NCI-H1436 treated with DMSO at 0.1 percent for 48 hours (cell line): ENCODE data around the gene GGCX.
"Not testable (repeated sequence)": the region's sequence is repeated elsewhere in the genome, so short reads cannot be mapped to it uniquely, and the experiment has no call there.

Source experiments
- DNase-seq: peaks from one replicate; lab custom pipeline; 2025; lab: John Stamatoyannopoulos, UW

GGCX gene

DNA sequence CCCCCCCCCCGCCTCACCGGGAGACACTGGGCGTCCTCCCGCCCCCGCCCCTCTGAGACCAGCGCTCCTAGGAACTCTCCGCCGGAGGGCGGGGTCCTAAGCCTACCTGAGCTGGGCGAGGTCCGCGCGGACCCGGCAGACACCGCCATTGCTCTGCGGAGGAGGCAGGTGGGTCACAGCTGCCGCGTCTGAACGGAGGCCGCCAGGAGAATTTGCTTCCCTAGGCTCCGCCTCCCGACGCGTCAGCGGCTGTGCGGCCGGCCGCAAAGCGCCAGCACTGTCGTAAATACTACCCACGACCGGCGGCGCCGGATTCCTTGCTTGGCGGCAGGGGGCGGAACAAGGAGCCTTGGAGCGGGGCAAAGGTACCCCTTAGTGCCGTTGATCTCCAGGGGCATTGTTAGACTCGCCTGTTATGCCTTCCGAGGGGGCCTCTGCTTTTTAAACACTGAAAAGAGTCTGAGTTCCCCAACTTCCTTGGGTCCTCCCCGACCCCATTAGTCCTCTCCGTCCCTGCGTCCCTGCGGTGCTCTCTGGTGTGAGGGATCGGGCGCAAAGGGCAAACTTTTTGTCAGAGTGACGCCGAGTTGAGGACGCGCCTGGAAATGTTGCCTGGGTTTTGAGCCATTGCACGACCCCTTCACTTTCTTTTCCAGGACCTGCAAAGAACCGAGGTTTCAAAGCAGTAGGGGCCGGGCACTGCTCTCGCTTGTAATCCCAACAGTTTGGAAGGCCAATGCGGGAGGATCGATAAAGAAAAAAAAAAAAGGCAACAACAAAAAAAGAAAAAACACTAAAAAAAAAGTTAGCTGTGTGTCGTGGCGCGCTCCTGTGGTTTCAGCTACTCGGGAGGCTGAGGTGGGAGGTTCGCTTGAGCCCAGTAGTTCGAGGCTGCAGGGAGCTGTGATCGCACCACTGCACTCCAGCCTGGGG is at the start of gene GGCX:
Gene GGCX, minus strand, starts transcription at position 214 of the 933 bp plus-strand sequence. Its CDS starts 65 bp downstream, at position 149.
- peak; percentile 80 for DNase-seq

GRCh38 chr2:85607268-85608215 is 46.2 kb upstream of the GGCX start:
- no peak for DNase-seq

- no peak for DNase-seq
Measured at GRCh38 chr2:85606116-85606455, 44.8 kb upstream of the GGCX start.

DNA sequence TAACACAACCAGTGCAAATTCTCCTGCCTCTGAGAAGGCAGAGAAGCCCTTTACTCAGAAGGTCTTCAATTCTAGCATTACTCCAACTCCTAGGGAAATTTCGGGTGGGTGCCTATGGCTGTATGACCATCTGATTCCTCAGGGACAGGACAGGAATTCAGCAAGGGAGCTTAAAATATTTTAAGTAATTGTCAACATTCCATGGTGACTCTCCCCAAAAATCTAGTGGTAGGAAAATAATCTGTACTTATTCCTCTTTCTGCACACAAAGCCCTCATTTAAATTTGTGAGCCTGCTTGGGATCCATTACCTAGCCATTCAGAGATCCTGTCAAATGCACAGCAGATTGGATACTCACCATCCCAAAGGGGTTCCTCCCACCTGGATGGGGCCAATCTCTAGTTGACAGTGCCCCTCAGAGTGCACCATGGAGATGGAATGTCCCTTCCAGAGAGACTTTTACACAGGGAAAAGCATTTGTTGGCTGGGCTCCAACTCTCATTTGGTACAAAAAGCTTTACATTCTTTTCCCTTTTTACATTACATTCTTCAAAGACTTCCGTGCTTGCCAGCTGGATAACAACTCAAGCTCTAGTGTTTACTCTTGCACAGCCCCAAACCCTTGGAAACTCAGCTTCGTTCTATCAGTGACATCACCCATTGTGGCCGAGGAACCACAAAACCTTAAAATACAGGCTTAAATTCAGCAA is 44.3 kb upstream of the GGCX start:
- no peak for DNase-seq

DNA sequence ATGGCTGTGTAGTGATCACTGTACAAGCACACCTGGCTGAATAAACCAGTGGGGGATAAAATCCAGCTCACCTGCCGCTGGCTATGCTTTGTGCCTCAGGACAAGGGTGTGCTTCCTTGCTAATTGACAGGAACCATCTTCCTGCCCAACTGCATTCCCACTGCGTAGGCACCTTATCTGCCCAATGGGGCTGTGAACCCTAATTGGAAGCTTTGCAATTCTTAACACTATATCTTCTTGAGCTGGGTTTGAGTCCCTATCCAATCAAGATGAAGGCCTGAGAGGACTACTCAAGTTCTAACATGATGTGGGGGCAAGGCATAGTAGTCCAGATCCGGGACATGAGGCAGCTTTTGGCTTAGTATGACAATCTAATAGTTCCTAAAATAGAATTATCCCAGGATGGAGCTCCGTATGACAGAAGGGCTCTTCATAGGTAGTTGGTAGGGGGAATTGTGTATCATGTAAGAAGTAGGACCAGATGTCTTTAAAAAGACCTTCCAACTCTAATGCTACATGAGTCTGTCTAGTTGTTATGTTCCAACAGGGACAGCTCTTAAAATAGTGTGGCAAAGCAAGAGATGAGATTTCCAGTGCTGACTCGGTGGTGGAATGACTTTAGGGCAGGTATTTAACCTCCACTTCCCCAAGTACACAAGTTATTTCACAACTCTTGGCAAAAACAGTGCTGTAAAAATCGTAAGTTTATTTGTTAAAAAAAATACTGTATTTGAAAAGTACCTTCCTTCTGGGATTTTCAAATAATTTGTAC is 43.5 kb upstream of the GGCX start:
- no peak for DNase-seq

DNA sequence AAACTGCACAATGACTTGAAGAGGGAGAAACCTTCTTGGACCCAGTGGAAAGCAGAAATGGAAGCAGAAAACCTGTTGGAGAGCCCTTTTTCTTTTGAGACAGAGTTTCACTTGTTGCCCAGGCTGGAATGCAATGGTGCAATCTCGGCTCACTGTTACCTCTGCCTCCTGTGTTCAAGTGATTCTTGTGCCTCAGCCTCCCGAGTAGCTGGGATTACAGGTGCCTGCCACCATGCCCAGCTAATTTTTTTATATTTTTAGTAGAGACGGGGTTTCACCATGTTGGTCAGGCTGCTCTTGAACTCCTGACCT is 42.8 kb upstream of the GGCX start:
- DNase-seq, result not testable (repeated sequence)

GRCh38 chr2:85602476-85603234 is 41.4 kb upstream of the GGCX start, which contains the start of gene TMEM150A:
Gene TMEM150A (minus strand): TSS chr2:85602698. CDS start chr2:85601948, 750 bp downstream.
- DNase-seq, result no peak

DNA sequence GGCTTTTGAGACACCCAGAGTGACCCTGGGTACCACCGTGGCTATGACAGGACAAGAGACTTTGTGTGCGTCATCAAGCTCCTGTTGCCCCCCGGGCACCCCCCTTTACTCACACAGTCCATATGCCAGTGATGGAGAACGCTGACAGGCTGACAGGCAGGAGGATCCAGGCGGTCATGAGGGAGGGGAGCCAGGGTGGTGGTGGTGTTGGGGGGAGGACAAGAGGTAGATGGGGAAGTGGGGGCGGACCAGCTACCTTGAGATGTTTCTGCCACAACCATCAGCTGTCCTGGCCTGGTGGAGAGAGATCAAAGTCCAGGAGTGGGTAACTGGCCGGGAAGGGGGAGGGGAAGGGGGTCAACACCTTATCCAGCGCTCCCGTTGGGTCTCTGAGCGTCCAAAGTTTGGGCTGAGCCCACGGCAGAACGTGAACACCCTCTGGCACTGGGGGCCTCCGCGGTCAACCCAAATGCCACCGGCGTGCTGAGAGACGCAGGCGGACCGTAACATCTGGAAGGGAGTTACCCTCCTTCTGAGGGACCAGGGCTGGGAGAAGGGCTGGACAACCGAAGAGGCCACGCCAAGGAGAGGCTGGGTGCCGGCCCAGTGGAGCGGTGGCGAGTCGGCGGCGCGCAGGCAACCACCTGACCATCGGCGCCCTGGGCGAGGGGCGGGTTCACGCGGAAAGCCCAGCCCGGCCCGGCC is 40.6 kb upstream of the GGCX start:
- no peak for DNase-seq

DNA sequence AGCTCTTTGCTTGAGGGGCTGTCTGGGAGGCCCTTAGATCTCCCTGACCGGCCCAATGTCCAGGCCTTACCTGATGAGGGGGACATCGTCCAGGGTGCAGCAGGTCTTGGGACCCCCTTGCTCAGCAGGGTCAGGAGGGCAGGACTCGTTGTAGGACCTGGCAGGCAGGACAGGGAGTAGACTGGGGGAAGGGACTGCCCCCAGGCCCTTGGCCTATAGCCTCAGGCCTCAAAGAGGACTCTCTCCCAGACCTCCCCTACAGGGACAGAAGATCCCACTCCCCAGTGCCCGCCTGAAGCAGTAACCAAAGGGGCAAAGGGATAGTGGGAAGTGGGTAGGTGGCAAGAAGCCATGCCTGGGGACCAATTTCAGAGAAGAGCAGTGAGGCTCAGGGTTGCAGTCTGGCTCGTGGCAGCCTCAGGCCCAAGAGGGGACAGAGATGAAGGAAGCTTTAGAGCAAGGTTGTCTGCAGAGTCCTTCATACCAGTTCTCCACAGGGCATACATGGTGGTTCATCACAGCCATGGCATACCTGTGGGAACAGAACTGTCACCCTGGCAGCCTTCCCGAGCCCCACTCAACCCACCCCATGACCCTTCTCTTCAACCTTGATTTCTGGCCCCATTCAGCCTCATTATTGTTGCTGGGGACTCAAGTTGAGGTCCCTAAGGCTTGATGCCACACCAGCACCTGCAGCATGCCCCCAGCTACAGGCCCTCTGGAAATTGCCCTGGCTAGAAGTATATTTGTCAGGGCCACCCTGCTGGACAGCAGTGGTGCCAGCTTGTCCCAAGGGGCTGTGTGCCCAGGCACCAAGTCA is 39.9 kb upstream of the GGCX start:
- DNase-seq, result no peak

DNA sequence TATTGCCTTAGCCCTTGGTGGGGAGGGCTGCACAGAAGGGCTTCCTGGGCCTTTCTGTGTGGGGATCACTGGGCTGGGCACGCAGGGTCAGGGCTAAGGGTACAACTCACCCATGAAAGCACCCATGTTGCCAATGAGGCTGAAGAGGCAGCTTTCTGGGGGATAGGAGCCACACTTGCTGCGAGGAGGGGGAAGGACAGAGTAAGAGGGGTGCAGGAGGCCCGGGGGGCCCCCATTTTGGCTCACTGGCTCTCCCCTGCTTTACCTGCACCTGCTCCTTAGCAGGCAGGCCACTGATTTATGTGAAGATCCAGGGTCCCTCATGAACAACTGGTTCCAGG is 38.9 kb upstream of the GGCX start:
- DNase-seq, result no peak

DNA sequence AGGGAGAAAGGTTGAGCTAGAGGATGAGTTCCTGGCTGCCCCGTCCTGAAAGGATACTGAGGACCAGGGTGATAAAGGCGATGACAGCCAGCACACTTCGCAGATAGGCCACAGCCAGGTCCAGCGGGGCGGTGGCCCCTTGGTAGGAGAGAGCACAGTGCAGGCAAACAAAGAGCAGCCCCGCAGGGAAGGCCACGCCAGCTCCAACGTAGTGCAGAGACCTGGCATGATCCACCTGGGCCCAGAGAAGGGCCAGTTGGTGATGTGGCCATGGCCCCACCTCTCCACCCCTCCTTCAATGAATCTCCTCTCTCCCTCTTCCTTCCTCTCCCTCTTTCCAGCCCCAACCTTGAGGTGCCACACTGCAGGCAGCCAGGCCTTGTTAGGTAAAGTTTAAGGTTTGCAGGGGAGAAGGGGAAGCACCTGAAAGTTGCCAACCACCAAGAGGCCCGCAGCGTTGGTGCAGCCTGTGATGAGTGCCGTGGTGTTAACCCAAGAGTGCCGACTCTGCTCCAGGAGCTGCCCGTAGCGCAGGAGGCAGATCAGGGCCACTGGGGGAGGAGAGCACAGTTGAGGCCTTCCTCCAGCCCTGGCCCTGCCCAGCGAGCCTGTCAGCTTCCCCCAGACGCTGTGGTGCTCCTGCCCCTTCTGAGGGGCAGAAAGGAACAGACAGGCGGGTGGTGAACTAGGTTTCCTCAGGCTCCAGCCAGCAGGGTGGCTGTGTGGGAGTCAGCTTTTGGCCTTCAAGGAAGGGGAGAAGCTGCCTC is 38.4 kb upstream of the GGCX start:
- no peak for DNase-seq

GRCh38 chr2:85598594-85599340 is 37.5 kb upstream of the GGCX start:
- DNase-seq, result no peak

DNA sequence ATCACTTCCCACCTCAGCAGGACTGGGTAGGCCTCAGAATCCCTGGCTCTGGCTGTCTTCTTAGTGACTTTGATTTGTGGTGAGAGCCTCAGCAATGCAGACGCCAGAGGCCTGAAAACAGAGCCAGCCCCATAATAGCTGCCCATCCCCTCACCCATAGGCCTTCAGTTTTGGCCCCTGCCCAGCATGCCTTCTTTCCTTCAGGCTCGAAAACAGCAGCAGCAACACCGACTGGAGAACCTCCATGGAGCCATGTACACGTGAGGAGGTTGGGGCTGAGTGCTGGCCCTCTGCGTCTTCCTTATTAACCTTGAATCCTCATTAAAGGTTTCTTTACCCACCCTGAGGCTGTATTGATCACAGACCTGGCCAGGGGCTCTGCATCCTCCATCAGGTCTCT is 35.9 kb upstream of the GGCX start:
- DNase-seq, result no peak

- no peak for DNase-seq
Measured at GRCh38 chr2:85596486-85597143, 35.3 kb upstream of the GGCX start.

GRCh38 chr2:85596026-85596333 is 34.7 kb upstream of the GGCX start:
- DNase-seq, result no peak

GRCh38 chr2:85595301-85596025 is 34.2 kb upstream of the GGCX start, which contains the start of gene RNF181:
Gene RNF181 (plus strand): TSS chr2:85595745. CDS start chr2:85595764, 19 bp downstream.
- DNase-seq, result peak; percentile 92
